Measurements from ENCODE around the gene STX1B.
A peak's percentile ranks its signal among the peaks of the same experiment; 100 is the strongest.
"Not testable (repeated sequence)": the region's sequence is repeated elsewhere in the genome, so short reads cannot be mapped to it uniquely, and the experiment has no call there.

Gene STX1B

DNA sequence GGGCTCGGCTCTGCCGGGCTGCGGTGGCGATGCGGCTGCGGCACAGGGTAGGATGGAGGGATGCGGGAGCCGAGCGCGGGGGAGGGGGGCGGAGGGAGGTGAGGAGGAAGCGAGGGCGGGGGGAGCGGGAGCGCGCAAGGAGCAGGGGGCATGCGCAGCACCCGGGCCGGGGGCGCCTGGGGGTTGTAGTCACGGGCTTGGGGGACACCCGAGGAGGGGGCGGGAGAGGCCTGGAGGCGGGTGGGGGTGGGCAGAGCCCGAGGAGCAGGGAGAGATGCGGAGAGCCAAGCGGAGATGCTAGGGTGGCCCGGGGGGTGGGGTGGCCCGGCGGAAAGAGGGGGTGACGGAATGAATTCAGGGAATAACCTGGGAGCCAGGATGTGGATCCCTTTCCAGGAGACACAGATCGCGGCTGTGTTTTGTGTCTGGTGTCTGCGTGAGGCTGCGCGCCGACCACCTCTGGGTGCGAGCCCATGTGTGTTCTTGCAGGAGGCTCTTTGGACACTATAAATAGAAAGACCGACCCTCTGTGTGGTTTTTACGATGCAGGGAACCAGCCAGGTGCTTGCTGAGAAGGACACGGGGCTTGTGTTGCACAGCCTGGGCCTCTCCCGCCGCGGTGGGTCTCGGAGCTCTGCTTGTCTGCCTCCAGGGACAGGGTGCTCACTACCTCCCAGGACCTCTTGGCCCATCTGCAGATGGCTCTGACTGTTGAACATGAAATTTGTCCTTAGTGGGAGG lies at the start of gene STX1B:
STX1B (minus strand) TSS at position 54 of the 741 bp plus-strand sequence. CDS start 242 bp downstream, outside the sequence.
- peak; percentile 12 to 30 for DNase-seq (ENCODE audit: low read depth in 2 of 2)

DNA sequence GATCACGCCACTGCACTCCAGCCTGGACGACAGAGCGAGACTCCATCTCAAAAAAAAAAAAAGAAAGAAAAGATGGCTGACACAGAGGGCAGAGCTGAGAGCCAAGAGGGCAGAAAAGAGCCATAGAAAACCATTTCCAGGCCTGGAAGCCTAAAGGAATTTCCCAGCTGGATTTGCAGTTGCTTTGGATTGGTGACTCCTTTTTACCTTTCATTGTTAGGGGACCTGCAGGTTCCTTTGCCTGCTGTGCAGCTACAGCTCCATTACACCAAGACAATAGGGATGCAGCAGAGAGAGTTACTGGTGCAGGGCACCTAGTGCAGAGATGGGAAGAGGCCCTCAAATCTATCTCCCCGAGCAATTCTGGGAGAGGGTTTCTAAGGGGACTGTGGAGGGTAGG lies 45.2 kb upstream of the STX1B start:
- DNase-seq (ENCODE audit: low read depth in 2 of 2) = no peak

DNA sequence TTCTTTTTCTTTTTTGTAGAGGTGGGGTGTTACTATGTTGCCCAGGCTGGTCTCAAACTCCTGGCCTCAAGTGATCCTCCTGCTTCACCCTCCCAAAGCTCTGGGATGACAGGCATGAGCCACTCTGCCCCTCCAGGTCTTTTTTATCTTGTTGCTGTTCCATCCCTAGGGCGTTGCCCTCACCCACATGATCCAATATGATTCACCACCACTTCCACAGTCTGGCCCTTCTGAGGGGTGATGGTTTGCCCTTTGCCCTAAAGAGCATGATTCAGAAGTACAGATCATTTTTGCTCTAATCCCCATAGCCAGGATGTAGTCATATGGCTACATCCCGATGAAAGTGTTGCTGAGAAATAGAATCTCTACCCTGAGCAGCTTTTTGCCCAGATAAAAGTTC lies 41.7 kb upstream of the STX1B start:
- DNase-seq (ENCODE audit: low read depth in 2 of 2) = no peak

DNA sequence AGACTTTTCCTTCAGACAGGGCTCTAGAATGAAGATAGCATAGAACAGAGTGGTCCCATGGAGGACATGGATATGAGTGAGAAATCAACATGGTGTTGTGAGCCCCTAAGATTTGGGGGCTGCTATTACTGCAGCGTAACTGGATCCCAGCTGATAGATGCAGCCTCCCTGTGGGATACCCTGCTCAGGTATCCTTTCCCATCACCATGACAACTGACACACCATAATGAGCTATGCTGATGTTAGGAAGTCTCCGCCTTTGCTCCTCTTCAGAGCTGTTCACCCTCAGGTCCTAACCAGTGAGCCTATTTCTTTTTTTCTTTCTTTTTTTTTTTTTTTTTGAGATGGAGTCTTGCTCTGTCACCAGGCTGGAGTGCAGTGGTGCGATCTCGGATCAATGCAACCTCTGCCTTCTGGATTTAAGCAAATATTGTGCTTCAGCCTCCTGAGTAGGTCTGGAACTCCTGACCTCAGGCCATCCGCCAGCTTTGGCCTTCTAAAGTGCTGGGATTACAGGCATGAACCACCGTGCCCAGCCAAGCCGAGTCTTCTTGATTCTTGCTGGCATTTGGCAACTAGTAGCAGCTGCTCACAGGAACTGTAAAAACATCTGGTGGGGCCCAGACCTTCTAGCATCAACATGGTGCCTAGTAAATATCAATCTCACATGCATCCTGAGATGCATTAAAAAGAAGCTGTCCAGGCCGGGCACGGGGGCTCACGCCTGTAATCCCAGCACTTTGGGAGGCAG lies 40.0 kb upstream of the STX1B start:
- no peak for DNase-seq (ENCODE audit: low read depth in 2 of 2)

DNA sequence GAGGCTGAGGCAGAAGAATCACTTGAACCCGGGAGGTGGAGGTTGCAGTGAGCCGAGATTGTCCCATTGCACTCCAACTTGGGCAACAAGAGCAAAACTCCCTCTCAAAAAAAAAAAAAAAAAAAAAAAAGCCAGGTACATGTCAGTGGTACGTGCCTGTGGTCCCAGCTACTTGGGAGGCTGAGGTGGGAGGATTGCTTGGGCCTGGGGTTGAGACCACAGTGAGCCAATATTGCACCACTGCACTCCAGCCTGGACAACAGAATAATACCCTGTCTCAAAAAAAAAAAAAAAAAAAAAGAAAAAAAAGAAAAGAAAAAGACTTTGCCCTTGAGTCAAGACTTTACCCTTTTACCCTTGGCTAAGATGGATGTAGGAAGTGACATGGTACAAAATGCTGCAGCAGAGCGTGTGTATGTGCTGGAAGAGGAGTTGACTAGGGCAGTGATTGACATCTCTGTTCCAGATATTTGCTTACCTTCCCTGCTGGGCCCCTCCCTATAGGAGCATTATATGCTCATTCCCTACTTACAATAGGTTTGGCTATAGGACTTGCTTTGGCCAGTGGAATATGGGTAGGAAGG lies 33.6 kb upstream of the STX1B start:
- no peak for DNase-seq (ENCODE audit: low read depth in 2 of 2)

DNA sequence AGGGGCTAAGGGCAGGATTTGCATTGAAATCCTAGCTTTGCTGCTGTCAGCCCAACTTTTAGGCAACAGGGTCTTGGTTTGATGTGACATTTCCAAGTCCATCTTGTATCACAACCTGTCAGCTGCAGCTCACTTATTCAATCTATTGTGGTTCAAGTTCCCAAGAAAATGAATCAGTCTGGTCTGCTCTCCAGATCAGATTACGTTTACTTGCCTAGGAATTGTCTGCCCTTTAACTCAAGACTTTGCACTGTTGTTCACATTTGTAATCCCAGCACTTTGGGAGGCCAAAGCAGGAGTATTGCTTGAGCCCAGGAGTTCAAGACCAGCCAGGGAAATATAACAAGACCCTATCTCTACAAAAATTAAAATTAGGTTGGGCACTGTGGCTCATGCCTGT lies 32.9 kb upstream of the STX1B start:
- no peak for DNase-seq (ENCODE audit: low read depth in 2 of 2)

DNA sequence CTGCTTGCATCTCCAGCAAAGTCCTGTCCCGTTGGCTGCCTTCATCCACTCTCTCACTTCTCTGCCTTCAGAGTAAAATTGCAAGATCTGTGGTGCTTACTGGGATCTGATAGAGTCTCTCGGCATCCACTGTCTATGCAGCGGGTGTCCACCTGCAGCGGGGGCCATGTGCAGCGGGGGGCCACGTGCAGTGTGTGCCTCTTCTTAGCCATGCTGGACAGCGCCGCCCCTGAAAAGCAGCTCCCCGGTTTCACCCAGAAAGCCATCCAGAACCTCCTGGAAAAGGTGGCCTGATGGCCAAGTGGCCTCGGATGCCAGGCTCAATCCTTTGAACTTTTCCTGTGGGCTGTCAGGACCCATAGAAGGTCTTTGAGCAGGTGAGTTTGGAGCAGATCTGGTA lies 32.4 kb upstream of the STX1B start:
- DNase-seq (ENCODE audit: low read depth in 2 of 2) = no peak

DNA sequence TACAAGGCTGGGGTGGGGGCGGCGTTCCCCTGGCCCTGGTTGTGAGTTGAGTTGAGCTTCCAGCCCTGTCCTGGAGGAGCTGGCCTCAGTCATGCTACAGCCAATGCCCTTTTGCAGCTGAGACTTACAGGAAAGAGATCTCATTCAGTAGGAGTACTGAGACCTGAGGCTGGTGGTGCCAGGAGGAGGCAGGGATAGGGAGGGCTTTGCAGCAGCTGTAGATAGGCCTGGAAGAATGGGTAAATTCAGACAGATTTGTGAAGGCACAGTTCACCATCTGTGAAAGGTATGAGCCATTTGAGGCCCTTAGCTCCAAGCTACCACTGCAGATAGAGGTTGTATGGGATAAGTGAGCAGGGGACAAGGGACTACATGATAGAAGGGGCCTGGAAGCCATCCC lies 28.6 kb upstream of the STX1B start:
- no peak for DNase-seq (ENCODE audit: low read depth in 2 of 2)

DNA sequence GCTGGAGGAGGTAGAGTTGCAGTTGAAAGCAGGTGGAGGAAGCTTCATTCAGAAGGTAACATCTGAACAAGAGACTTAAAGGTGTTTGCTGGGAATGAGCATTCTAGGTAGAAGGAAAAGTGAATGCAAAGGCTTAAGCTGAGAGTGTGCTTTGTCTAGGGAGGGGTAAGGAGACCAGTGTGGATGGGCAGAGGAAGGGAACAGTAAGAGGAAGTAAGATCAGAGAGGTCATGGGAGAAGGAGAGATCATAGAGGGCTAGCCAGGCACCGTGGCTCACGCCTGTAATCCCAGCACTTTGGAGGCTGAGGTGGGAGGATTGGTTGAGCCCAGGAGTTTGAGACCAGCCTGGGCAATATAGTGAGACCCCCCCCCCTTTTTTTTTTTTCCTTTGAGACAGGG lies 26.3 kb upstream of the STX1B start:
- no peak for DNase-seq (ENCODE audit: low read depth in 2 of 2)

DNA sequence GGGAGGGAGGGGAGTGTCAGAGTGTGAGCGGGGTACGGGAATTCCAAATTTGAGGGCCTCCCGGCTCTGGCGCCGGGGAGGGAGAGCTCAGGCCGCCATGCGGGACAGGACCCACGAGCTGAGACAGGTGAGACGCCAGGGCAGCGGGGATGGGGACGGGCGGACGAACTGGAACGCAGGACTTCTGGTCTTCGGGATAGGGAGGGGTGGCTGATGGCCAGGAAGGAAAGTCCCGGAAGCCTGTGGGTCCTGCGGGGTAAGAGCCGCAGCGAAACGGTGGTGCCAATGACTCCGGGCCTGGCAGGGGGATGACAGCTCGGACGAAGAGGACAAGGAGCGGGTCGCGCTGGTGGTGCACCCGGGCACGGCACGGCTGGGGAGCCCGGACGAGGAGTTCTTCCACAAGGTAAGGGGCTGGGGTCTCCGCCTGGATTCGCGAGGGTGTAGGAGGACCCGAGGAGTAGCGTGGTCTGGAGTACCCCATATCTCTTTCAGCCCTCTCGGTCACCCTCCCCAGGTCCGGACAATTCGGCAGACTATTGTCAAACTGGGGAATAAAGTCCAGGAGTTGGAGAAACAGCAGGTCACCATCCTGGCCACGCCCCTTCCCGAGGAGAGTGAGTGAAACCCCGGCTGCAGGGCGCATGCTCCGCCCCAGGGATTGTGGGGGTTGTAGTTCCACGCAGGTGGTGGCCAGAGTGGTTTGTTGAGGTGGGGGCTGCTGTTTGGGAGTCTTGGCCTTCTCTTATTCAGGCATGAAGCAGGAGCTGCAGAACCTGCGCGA lies 23.5 kb upstream of the STX1B start:
- peak; percentile 52 to 71 for DNase-seq (ENCODE audit: low read depth in 2 of 2)

DNA sequence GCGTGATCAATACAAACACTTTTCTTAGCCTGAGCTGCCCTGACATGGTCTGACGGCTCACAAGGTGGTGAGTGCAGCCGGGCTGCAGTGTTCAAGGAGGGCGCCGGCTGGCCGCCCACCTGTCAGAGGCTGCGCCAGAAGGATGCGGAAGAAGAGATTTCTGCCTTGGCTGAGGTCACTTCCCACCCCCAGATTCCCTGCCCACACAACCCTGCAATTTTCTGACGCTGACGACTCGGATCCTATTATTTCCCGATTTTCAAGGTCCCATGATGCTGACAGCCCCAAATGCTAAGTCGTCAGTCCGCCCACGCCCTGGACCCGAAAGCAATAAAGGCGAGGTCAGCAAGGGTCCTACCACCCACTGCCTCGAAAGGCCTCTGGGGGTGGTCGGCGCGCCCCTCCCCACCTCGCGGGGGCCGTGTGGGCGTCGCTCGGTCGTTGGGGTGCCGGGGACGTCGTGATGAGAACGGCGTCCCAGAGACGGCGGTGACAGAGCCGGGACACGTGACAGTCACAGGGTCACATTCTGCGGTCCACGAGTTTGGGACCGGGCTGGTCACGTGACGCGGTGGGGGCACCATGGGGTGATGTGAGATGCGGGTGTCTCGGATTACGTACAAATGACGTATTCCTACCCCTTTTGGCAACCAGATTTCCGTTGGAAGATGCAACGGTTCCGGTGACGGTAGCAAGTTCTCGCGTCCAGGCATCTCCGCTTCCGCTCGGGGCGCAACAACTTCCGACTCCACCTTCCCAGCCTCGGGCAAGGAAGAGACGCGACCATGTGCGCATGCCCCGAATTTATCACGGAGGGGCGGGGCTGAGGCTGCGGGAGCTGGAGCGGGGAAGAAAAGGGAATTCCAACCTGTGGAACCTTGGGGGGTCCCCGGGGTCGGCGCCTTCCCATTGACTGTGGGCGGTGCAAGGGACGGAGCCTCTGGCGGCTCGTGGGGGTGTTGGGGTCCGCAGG lies 22.6 kb upstream of the STX1B start, which contains the start of gene STX4:
STX4 (plus strand) TSS at position 823 of the 973 bp plus-strand sequence. CDS start 248 bp downstream, outside the sequence.
- DNase-seq (ENCODE audit: low read depth in 2 of 2) = peak; percentile 92

DNA sequence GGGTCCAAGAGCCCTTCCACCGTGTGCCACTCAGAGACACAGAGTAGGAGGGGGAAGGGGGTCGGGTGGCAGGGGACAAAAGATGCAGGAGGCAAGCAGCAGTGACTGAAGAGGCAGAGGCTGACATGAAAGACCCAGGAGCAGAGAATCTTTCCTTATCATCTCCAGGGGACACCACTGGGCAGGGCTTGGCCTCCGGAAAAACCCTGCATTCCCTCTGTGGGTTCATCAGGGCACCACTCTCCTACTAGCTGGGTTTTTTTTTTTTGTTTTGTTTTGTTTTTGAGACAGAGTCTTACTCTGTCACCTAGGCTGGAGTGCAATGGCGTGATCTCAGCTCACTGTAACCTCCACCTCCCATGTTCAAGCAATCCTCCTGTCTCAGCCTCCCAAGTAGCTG lies 20.8 kb upstream of the STX1B start:
- DNase-seq (ENCODE audit: low read depth in 2 of 2) = no peak

DNA sequence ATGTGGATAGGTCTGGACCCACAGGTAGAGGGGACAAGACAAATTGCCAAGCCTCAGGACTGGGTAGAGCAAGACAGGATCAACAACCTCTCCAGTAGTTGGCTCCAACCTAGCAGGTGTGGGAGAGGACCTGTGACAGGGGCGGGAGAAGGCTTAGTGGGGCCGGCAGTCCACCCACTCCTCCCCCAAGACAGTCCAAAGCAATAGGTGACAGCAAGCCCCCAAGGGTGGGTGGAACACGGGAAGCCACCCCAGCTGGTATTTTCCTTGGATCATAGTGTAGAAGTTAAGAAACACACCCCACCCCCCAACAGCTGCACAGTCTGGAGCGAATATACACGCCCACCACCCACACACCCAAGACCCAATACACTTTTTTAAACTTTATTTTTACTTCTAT lies 18.8 kb upstream of the STX1B start:
- no peak for DNase-seq (ENCODE audit: low read depth in 2 of 2)

DNA sequence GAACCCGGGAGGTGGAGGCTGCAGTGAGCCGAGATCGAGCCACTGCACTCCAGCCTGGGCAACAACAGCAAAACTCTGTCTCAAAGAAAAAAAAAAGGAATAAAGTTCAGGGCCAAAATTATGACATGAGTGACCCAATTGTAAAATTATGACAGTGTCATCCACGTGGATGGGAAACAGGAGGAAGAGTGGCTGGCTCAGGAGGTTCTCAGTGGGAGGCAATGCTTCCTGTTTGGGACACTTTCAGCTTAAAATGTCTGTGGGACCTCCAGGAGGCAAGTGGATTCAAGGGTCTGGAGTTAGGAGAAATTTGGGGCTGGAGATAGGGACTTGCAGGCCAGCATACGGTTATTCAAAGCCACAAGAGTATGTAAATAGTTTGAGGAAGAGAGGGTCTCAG lies 14.9 kb upstream of the STX1B start:
- DNase-seq (ENCODE audit: low read depth in 2 of 2) = no peak

DNA sequence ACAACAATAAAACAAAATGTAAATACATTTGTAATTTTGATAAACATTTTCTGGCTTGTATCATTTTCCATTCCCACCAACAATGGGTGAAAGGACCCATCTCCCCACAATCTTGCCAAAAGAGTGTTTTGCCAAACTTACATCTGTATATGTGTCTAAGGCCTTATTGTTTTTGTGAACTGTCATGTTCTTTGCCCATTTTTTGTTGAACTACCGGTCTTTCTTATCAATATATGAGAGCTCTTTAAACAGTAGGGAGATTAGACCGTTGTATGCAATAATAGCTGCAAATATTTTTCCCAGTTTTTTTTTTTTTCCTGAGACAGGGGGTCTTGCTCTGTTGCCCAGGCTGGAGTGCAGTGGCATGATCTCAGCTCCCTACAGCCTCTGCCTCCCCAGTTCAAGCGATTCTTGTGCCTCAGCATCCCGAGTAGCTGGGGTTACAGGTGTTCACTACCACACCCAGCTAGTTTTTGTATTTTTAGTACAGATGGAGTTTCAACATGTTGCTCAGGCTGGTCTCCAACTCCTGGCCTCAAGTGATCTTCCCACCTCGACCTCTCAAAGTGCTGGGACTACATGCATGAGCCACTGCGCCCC lies 13.3 kb upstream of the STX1B start:
- DNase-seq (ENCODE audit: low read depth in 2 of 2) = no peak

DNA sequence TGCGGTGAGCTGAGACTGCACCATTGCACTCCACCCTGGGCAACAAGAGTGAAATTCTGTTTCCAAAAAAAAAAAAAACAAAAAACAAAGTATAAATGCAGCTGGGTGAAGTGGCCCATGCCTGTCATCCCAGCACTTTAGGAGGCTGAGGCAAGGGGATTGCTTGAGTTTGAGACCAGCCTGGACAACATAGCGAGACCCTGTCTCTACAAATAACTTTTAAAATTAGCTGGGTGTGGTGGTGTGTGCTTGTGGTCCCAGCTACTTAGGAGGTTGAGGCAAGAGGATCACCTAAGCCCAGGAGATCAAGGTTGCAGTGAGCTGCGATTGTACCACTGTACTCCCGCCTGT lies 12.8 kb upstream of the STX1B start:
- DNase-seq (ENCODE audit: low read depth in 2 of 2) = no peak

DNA sequence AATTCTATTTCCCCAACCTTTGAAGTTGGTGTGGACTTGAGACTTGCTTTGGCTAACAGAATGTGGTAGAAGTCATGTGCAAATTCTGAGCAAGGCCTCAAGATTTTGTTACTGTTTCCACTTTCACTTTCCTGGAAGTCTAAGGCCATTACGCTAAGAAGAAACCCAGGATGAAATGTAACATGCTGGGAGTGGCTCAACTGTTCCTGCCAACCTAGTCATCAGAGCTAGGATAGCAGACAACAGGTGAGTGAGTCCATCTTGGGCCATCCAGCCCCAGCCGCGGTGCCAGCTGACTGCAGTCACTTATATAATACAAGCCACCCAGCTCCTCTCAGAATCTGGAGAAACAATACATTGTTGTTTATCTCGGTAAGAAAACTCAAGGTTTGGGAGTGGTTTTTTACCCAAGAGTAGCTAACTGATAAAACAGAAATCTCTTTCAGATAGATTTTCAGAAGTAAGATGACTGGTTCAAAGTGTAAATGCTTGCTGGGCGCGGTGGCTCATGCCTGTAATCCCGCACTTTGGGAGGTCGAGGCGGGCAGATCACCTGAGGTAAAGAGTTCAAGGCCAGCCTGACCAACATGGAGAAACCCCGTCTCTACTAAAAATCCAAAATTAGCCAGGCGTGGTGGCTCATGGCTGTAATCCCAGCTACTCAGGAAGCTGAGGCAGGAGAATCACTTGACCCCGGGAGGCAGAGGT lies 12.3 kb upstream of the STX1B start:
- no peak for DNase-seq (ENCODE audit: low read depth in 2 of 2)

DNA sequence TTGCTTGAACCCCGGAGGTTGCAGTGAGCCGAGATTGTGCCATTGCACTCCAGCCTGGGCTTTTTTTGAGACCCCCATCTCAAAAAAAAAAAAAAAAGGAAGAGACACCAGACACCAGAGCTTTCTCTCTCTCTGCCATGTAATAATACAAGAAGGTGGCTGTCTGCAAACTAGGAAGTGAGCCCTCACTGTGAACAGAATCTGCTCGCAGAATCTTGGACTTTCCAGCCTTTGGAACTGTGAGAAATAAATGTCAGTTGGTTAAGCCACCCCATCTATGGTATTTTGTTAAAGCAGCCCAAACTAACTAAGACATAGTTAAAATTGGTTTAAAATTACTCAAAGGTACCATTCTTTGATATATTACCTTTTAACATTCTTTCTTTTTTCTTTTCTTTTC lies 10.1 kb upstream of the STX1B start:
- no peak for DNase-seq (ENCODE audit: low read depth in 2 of 2)

DNA sequence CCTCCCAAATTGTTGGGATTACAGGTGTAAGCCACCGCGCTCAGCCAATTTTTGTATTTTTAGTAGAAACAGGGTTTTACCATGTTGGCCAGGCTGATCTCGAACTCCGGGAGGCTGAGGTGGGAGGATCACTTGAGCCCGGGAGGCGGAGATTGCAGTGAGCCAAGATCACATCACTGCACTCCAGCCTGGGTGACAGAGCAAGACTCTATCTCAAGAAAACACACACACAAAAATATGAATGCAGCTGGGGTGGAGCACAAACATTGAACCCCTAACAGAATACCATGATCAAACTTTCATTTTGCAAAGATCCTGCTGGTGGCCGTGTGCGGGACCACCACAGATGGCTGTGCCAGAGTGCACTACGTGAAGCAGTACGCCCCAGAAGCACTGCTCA lies 7.3 kb upstream of the STX1B start:
- not testable (repeated sequence) for DNase-seq (ENCODE audit: low read depth in 2 of 2)

DNA sequence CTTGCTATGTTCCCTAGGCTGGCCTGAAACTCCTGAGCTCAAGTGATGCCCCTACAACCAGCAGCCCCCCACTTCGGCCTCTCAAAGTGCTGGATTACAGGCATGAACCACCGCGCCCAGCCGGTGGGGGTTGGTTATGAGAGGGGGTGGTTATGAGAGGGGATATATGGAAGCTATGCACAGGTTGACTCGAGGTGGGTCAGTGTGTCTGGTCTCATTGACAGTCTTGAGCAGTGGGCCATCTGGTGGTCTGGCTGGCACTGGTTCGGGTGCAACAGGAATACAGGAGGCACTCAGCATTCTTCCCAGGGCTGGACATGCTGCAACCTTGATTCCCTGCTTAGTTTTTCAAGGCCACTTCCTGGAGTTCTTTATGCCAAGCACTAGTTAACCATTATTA lies 5.6 kb upstream of the STX1B start:
- DNase-seq (ENCODE audit: low read depth in 2 of 2) = no peak

All from stimulated activated CD4-positive, alpha-beta T cell treated with anti-CD3 and anti-CD28 coated beads, Interleukin-1b, Interleukin-23, amount 100 ng/mL, for 1 hour (primary cell).